IPS-18c (cell line): ENCODE results near the gene CEACAM20.
"Not testable (repeated sequence)": the region's sequence is repeated elsewhere in the genome, so short reads cannot be mapped to it uniquely, and the experiment has no call there.

ENCODE experiments used
- H3K4me3 ChIP-seq: 2 replicates; pipeline ENCODE4 v1.7.0; 2013; ENCODE audit warnings: low read depth, mild to moderate bottlenecking, low read length, moderate library complexity; ENCODE audit not compliant: insufficient read depth
- H3K9me3 ChIP-seq: one replicate; pipeline ENCODE4 v1.6.1; 2013; ENCODE audit warnings: mild to moderate bottlenecking, low read length, moderate library complexity; ENCODE audit not compliant: control insufficient read depth, insufficient read depth

Gene CEACAM20

GRCh38 chr19:44553478-44554171 lies 24.1 kb upstream of the CEACAM20 start:
- no peaks in the 10 kb centered on the region for H3K9me3 ChIP-seq
- H3K4me3 ChIP-seq = no peak overlapping the region

DNA sequence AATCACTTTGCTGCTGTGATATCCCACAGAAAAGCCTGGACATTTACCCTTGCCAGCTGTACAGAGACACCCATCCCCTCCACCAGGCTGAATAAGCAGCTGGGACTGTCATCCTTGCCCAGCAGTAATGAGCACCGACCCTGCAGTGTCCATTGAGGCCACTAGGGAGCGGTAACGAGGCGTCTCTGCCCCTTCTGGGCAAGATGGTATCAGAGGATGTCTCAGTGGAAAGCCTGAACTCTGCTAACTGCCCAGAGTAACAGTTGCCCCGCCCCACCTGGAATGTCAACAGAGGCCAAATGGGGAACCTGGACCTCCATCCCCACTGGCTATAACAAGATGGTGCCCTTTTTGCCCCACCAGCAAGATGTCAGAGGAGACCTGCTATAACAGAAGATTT lies 22.8 kb upstream of the CEACAM20 start:
- no peak overlapping the region for H3K4me3 ChIP-seq

GRCh38 chr19:44551850-44552249 lies 22.4 kb upstream of the CEACAM20 start:
- no peaks in the 10 kb centered on the region for H3K9me3 ChIP-seq
- H3K4me3 ChIP-seq = no peak overlapping the region

More for the DNA sequence above, 22.8 kb upstream of the CEACAM20 start:
- H3K9me3 ChIP-seq = no peaks in the 10 kb centered on the region

DNA sequence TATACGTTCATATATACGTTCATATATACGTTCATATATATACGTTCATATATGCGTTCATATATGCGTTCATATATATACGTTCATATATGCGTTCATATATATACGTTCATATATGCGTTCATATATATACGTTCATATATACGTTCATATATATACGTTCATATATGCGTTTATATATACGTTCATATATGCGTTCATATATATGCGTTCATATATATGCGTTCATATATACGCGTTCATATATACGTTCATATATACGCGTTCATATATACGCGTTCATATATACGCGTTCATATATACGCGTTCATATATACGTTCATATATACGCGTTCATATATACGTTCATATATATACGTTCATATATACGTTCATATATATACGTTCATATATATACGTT lies 21.5 kb upstream of the CEACAM20 start:
- not testable (repeated sequence) for H3K4me3 ChIP-seq, H3K9me3 ChIP-seq

DNA sequence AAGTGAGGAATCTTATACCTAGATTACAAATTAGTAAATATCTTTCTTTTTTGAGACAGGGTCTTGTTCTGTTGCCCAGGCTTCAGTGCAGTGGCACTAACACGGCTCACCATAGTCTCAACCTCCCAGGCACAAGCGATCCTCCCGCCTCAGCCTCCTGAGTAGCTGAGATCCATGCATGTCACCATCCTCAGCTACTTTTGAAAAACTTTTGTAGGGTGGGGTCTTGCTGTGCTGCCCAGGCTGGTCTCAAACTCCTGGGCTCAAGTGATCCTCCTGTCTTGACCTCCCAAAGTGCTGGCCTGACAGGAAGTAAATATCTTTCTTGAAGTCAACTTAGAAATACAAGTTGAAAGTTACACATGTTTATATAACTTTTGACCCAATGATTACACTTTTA lies 20.0 kb upstream of the CEACAM20 start:
- Histone ChIP-seq H3K4me3 (no peak overlapping the region), H3K9me3 (no peaks in the 10 kb centered on the region)

DNA sequence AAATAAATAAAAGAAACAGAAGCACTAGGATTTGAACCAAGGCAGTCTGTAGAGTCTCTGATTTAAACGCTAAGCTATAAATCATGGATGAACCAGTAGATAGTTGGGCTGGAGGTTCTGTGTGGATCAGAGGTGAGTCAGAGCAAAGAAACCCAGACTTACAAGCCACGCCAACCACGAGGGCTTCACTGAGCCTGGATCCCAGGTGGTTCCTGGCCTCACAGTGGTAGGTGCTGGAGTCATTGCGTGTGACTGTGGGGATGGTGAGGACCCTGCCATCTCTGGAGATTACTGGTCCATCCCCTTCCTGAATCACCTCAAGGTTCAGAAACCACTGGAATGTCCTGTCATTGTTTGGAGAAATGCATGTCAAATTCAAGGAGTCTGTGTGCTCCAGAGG lies 19.3 kb upstream of the CEACAM20 start:
- no peaks in the 10 kb centered on the region for H3K9me3 ChIP-seq
- no peak overlapping the region for H3K4me3 ChIP-seq

DNA sequence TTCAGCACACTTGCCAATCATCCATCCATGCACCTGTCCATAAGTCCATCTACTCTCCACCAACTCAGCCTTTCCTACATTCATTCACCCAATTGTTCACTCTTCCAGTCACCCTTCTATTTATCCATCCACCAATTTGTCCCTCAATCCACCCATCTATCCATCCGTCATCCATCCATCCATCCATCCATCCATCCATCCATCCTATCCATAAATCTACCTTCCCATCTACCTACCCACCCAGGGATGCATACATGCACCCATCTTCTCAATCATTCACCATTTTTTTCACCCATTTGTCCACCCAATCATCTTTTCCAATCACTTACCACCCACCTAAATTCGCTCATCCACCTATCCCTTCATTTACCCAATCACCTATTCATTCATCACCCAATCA lies 14.6 kb upstream of the CEACAM20 start:
- no peaks in the 10 kb centered on the region for H3K9me3 ChIP-seq
- H3K4me3 ChIP-seq = no peak overlapping the region

GRCh38 chr19:44542671-44543070 lies 13.2 kb upstream of the CEACAM20 start:
- no peaks in the 10 kb centered on the region for H3K9me3 ChIP-seq
- no peak overlapping the region for H3K4me3 ChIP-seq

- Histone ChIP-seq H3K9me3 (no peaks in the 10 kb centered on the region), H3K4me3 (no peak overlapping the region)
Observed at GRCh38 chr19:44540736-44541135, 11.3 kb upstream of the CEACAM20 start.

GRCh38 chr19:44539991-44540390 lies 10.5 kb upstream of the CEACAM20 start:
- H3K4me3 ChIP-seq = no peak overlapping the region
- no peaks in the 10 kb centered on the region for H3K9me3 ChIP-seq

DNA sequence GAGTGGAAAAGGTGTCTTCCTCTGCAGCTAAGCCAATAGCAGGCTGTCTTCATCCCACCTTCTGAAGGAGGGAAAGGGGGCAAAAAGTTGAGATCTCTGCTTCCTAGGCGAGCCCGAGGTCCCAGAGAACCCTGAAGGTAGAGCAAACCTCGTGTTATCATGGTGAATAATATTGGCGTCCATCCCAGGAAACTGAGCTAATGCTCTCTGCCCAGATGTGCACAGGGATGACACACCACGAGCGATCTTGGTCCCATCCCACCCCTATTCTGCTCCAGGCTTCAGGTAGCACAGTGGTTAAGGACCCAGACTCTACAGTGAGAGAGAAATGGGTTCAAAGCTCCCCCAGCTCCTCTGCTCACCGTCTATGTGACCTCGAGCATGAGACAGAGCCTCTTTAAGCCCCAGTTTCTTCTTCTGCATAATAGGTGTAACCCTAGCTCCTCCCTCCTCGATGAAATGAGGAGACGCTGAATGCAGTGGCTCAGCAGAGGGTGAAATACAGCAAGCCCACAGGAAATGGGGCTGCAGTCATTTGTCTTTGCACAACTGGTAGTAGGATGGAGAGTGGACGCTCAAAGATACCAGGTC lies 9.9 kb upstream of the CEACAM20 start:
- H3K4me3 ChIP-seq = no peak overlapping the region
- no peaks in the 10 kb centered on the region for H3K9me3 ChIP-seq

- not testable (repeated sequence) for H3K9me3 ChIP-seq, H3K4me3 ChIP-seq
Observed at GRCh38 chr19:44535361-44535760, 5.9 kb upstream of the CEACAM20 start.

GRCh38 chr19:44532819-44533218 lies 3.3 kb upstream of the CEACAM20 start:
- H3K9me3 ChIP-seq = peaks cover 2% of the 10 kb centered on the region
- no peak overlapping the region for H3K4me3 ChIP-seq

DNA sequence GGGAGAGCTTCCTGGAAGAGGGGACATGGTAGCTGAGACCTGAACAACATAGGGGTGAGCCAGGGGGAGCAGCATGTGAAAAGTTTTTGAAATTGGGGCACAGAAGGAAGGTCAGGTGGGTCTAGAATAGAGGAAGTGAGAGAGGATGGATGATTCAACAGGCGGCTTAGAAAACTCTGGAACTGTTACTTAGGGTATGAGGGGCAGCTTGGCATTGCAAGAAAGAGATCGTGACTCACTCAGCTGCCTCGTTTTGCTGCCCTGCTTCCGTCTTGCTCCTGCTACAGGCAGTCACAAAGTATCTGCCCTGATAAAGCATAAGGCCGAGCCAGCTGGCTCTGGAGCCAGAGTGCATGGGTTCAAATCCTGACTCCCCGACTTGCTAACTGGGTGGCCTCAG lies 1.3 kb upstream of the CEACAM20 start:
- H3K4me3 ChIP-seq = no peak overlapping the region
- H3K9me3 ChIP-seq = peaks cover 2% of the 10 kb centered on the region

GRCh38 chr19:44527554-44527953 lies 1.9 kb downstream of the CEACAM20 start:
- Histone ChIP-seq H3K9me3 (peaks cover under 1% of the 10 kb centered on the region), H3K4me3 (no peak overlapping the region)

DNA sequence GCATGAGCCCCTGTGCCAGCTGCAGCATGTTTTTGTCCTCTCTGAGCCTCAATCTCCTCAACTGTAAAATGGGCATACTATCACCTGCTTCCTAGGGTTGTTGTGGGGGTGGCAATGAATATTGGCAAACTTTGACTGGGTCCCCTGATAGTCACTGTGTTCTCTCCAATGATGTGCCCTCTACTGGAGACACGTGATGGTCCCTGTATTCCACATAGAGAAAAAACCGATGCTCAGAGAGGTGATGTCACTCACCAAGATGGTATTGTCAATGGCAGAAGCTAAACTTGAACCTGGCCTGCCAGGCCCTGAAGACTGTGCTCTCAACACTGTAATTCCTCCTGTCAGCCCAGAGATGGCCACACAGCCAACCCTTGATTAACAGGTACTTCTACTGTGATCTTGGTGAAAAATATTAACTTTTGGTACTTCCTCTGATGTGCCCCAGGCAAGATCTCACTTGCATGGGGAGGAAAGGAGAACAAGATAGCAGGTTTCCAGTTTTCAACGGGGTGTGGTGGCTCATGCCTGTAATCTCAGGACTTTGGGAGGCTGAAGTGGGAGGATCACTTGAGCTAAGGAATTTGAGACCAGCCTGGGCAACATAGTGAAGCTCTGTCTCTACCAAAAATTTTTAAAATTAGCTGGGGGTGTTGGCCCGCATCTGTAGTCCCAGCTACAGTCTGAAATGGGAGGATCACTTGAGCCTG lies 3.6 kb downstream of the CEACAM20 start:
- H3K4me3 ChIP-seq = no peak overlapping the region
- H3K9me3 ChIP-seq = no peaks in the 10 kb centered on the region

DNA sequence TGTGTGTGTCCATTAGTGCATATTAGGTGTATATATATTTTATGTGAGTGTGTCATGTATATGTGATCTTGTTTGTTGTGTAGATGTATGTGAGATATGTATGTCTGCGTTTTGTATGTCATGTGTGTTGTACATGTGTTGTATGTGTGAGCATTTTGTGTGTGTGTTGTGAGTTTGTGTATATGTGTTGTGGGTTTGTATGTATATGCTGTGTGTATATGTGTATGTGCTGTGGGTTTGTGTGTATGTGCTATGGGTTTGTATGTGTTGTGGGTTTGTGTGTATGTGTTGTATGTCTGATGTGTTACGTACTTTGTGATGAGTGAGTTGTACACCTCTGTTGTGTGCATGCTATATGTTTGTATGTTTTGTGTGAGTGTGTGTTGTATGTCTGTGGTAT lies 8.1 kb downstream of the CEACAM20 start:
- H3K9me3 ChIP-seq = peaks cover 2% of the 10 kb centered on the region
- H3K4me3 ChIP-seq = no peak overlapping the region

GRCh38 chr19:44517146-44517545 lies 12.3 kb downstream of the CEACAM20 start:
- Histone ChIP-seq H3K4me3 (no peak overlapping the region), H3K9me3 (peaks cover 2% of the 10 kb centered on the region)
